Adrenal gland (tissue), 5 donors: ENCODE results near the gene DDX31.

Source experiments
- CTCF ChIP-seq, 6 experiments: fragments of 450-650 bp in 4 of 6; fragments of 200-600 bp in 2 of 6; sonication (generic) in 1 of 6; IDR thresholded peaks; 1 replicate in 5 of 6; 2 replicates in 1 of 6; pipeline versions ENCODE4 v1.5.1 to v1.8.0; 2016 to 2021; ENCODE audit warnings: antibody characterized with exemption in 6 of 6, mild to moderate bottlenecking in 2 of 6, moderate library complexity in 1 of 6
- POLR2A ChIP-seq, 2 donors: fragments of 450-650 bp; IDR thresholded peaks; one replicate each; pipeline ENCODE4 v1.6.1; 2017; ENCODE audit warnings: antibody characterized with exemption in 2 of 2, mild to moderate bottlenecking in 2 of 2, moderate library complexity in 1 of 2
- donor health status: DM: no; HTN: no; CAD: no.

GRCh38 chr9:132585954-132586829 is 83.6 kb downstream of the DDX31 start:
- no peak for TF ChIP-seq CTCF (IDR thresholded peaks at IDR 0.05)
- TF ChIP-seq POLR2A (IDR thresholded peaks at IDR 0.05) = no peak
